Brain microvascular endothelial cell (primary cell): ENCODE measurements around the gene UBE3D.
"Not testable (repeated sequence)": the region's sequence is repeated elsewhere in the genome, so short reads cannot be mapped to it uniquely, and the experiment has no call there.

ENCODE experiments used
- DNase-seq: peaks from one replicate; pipeline ENCODE4 v3.0.0-alpha.2; 2020
- H3K27ac ChIP-seq: fragments of 250-450 bp; sonication (Bioruptor Pico); 2 replicates; pipeline ENCODE4 v1.5.1; 2020; ENCODE audit warnings: mild to moderate bottlenecking, moderate library complexity
- H3K27me3 ChIP-seq: fragments of 250-450 bp; sonication (Bioruptor Pico); replicated peaks from 2 replicates; pipeline ENCODE4 v1.5.1; 2020; ENCODE audit warnings: mild to moderate bottlenecking
- H3K36me3 ChIP-seq: fragments of 250-450 bp; sonication (Bioruptor Pico); replicated peaks from 2 replicates; pipeline ENCODE4 v1.5.1; 2020; ENCODE audit warnings: mild to moderate bottlenecking
- H3K4me3 ChIP-seq: 2 replicates; pipeline ENCODE4 v1.5.1; 2011; ENCODE audit warnings: low read depth, mild to moderate bottlenecking, control low read depth, low read length, moderate library complexity
- in situ Hi-C: cut with HindIII; loops from 2 replicates; pipeline ENCODE4 v1.10.0; 2017; ENCODE audit warnings: low sequenced_read_pairs, low pct_ligation_motif_present
- TF ChIP-seq, protein P1 (sequence below): IDR thresholded peaks from 2 replicates; pipeline ENCODE4 v1.5.1; 2011; ENCODE audit warnings: low read depth, mild to moderate bottlenecking, moderate library complexity, low read length, control low read depth, inconsistent platforms; ENCODE audit errors: missing control alignments

Gene UBE3D

DNA sequence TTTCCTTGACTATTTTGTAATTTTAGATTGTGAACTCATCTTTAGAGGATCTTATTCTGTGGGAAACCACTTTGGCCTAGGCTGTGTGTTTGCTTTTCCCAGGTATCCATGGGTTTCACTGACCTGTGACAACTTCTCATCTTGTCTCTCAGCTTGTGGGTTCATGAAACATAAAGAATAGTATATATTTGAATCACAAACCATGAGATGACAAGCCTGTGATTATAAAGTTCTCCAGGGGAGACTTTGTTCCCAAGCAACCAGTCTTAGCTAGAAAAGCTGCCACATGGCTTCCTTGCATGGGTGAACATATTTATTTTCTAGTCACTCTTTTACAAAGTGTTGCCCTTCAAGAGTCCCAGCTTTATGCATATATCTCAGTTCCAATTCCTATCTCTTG, 201.9 kb downstream of the UBE3D start:
- TF ChIP-seq, protein P1, sequence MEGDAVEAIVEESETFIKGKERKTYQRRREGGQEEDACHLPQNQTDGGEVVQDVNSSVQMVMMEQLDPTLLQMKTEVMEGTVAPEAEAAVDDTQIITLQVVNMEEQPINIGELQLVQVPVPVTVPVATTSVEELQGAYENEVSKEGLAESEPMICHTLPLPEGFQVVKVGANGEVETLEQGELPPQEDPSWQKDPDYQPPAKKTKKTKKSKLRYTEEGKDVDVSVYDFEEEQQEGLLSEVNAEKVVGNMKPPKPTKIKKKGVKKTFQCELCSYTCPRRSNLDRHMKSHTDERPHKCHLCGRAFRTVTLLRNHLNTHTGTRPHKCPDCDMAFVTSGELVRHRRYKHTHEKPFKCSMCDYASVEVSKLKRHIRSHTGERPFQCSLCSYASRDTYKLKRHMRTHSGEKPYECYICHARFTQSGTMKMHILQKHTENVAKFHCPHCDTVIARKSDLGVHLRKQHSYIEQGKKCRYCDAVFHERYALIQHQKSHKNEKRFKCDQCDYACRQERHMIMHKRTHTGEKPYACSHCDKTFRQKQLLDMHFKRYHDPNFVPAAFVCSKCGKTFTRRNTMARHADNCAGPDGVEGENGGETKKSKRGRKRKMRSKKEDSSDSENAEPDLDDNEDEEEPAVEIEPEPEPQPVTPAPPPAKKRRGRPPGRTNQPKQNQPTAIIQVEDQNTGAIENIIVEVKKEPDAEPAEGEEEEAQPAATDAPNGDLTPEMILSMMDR = no peak
- no peak for DNase-seq
- Histone ChIP-seq H3K4me3 (no peak overlapping the region), H3K36me3 (no peaks in the 10 kb centered on the region), H3K27me3 (no peaks in the 10 kb centered on the region), H3K27ac (no peak overlapping the region)
- in situ Hi-C loops = no loop called here

GRCh38 chr6:82862543-82862942, 203.1 kb downstream of the UBE3D start:
- TF ChIP-seq, protein P1 = no peak
- H3K27ac ChIP-seq = no peak overlapping the region
- H3K4me3 ChIP-seq = no peak overlapping the region
- H3K36me3 ChIP-seq = no peaks in the 10 kb centered on the region
- in situ Hi-C loops = no loop called here
- no peaks in the 10 kb centered on the region for H3K27me3 ChIP-seq
- no peak for DNase-seq

GRCh38 chr6:82861121-82861520, 204.5 kb downstream of the UBE3D start:
- TF ChIP-seq, protein P1 = no peak
- no peak overlapping the region for H3K4me3 ChIP-seq
- in situ Hi-C loops = no loop called here
- H3K27ac ChIP-seq = no peak overlapping the region
- no peaks in the 10 kb centered on the region for H3K27me3 ChIP-seq
- no peaks in the 10 kb centered on the region for H3K36me3 ChIP-seq
- DNase-seq = no peak

GRCh38 chr6:82856077-82856476, 209.6 kb downstream of the UBE3D start:
- H3K27ac ChIP-seq, H3K36me3 ChIP-seq, in situ Hi-C loops, DNase-seq, H3K27me3 ChIP-seq, H3K4me3 ChIP-seq: not testable (repeated sequence)

DNA sequence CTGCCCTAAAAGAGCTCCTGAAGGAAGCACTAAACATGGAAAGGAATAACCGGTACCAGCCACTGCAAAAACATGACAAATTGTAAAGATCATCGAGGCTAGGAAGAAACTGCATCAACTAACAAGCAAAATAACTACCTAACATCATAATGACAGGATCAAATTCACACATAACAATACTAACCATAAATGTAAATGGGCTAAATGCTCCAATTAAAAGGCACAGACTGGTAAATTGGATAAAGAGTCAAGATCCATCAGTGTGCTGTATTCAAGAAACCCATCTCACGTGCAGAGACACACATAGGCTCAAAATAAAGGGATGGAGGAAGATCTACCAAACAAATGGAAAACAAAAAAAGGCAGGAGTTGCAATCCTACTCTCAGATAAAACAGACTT, 212.7 kb downstream of the UBE3D start:
- H3K27ac ChIP-seq, in situ Hi-C loops, DNase-seq, H3K4me3 ChIP-seq, H3K36me3 ChIP-seq, H3K27me3 ChIP-seq: not testable (repeated sequence)

DNA sequence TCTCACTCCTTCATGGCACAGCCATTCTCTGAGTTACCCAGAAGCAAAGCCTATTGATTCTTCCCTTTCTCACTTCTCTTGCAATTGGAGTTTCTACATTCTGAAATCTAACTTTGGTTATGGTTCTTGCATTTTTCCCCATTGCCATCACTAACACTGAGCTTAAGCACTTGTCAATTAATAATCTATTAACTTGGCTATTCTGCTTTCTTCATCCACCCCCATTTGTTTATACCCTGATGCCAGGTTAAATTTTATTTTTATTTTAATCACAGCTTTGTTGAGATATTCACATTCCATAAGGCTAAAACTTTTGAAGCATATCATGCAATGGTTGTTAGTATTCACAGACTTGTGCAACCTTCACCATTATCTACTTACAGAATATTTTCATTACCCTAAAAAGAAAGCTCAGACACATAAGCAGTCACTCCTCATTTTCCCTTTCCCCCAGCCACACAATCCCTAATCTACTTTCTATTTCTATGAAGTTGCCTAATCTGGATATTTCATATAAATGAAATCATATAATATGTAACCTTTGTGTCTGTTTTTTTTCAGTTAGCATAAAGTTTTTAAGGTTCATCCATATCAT, 222.3 kb downstream of the UBE3D start:
- H3K27me3 ChIP-seq = no peaks in the 10 kb centered on the region
- H3K27ac ChIP-seq = no peak overlapping the region
- TF ChIP-seq, protein P1 = no peak
- no peak for DNase-seq
- no peaks in the 10 kb centered on the region for H3K36me3 ChIP-seq
- in situ Hi-C loops = no loop called here
- H3K4me3 ChIP-seq = no peak overlapping the region

DNA sequence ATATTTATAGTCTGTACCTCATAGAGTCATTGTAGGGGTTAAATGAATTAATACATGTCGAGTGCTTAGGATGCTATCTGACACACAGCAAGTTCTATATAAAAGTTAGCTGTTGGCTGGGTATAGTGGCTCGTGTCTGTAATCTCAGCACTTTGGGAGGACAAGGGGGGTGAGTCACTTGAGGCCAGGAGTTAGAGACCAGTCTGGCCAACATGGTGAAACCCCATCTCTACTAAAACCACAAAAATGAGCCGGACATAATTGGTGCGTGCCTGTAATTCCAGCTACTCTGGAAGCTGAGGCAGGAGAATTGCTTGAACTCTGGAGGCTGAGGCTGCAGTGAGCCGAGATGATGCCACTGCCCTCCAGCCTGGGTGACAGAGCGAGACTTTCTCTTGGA, 222.9 kb downstream of the UBE3D start:
- Histone ChIP-seq H3K27ac (no peak overlapping the region), H3K27me3 (no peaks in the 10 kb centered on the region), H3K4me3 (no peak overlapping the region), H3K36me3 (no peaks in the 10 kb centered on the region)
- in situ Hi-C loops = no loop called here
- TF ChIP-seq, protein P1 = no peak
- peak; percentile 88 for DNase-seq
